ENCODE results near the gene GPR176.

GPR176 gene

DNA sequence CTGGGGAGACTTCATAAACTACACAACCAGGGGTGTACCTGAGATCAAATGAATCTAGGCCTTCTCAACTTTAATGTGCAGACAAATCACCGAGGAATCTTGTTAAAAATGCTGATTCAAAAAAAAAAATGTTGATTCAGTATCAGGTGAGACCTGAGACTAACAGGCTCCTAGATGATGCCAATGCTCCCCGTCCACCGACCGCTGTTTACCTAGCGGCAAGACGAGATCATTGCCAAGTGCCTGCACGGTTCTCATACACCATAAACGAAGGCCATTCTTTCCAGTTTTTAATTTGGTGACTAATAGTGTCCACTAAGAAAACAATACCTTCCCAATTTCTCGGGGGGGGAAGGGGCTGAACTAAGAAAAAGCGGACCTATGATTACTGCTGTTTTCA, 134.9 kb downstream of the GPR176 start:
- Histone ChIP-seq H3K27me3 (ENCODE audit: insufficient read depth, low read length) (no peaks in the 10 kb centered on the region), H3K23ac (ENCODE audit: low read length) (no peak overlapping the region), H3K4me1 (ENCODE audit: control insufficient read depth in 1 of 2, insufficient read depth in 2 of 2, low read length in 2 of 2) (peaks cover 3 to 8% of the 10 kb centered on the region in 2 experiments), H3K9ac (ENCODE audit: low read length) (no peak overlapping the region), H4K8ac (ENCODE audit: low read depth, low read length) (no peak overlapping the region), H3K27ac (ENCODE audit: low read depth, low read length) (no peak overlapping the region), H3K4me3 (ENCODE audit: low read depth, low read length) (no peak overlapping the region), H3K14ac (ENCODE audit: low read length) (no peak overlapping the region), H2AFZ (ENCODE audit: insufficient read depth, low read length, poor library complexity) (no peak overlapping the region), H3K79me2 (ENCODE audit: control insufficient read depth, insufficient read depth, low read length, poor library complexity) (no peaks in the 10 kb centered on the region), H2AK5ac (ENCODE audit: low read length) (no peak overlapping the region), H3K79me1 (ENCODE audit: low read length) (peaks cover 2% of the 10 kb centered on the region), H3K36me3 (ENCODE audit: control insufficient read depth in 1 of 2, insufficient read depth in 2 of 2, low read length in 2 of 2) (no peaks in the 10 kb centered on the region), H3K9me3 (ENCODE audit: insufficient read depth, low read depth, low read length) (no peaks in the 10 kb centered on the region), H2BK12ac (ENCODE audit: low read length) (no peak overlapping the region), H3K4ac (ENCODE audit: low read depth, low read length) (no peak overlapping the region), H2BK5ac (ENCODE audit: low read depth, low read length, poor library complexity) (no peak overlapping the region), H4K91ac (ENCODE audit: low read depth, low read length) (no peak overlapping the region), H3K4me2 (ENCODE audit: low read length) (no peak overlapping the region), H2BK120ac (ENCODE audit: insufficient read depth, low read length, poor library complexity) (no peak overlapping the region), H3K18ac (ENCODE audit: low read length) (no peak overlapping the region), H4K12ac (ENCODE audit: low read depth, low read length) (no peak overlapping the region)
- no peak for DNase-seq
- no CpG with 5 or more reads among the region's 10 CpGs for WGBS (ENCODE audit: extremely low coverage, insufficient coverage, insufficient read length)

DNA sequence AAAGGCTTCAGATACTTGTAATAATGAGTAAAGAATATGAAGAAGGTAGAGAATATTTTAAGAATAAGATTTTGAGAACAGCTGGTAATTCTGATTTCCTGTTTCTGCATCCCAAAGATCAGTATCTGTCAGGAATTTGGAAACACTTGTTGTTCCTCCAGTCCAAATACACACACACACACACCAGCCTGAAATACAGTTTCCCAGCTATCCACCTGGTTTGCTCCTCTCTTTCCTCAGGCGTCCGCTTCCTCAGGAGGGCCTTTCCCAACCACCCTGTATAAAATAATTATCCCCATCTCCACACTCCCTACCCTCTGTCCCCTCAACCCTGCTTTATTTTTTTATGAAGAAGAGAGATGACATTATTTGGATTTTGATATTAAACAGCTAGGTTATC, 135.4 kb downstream of the GPR176 start:
- Histone ChIP-seq H2BK12ac (ENCODE audit: low read length) (no peak overlapping the region), H2AFZ (ENCODE audit: insufficient read depth, low read length, poor library complexity) (no peak overlapping the region), H3K4me1 (ENCODE audit: control insufficient read depth in 1 of 2, insufficient read depth in 2 of 2, low read length in 2 of 2) (peaks cover 3 to 8% of the 10 kb centered on the region in 2 experiments), H3K18ac (ENCODE audit: low read length) (no peak overlapping the region), H3K4me2 (ENCODE audit: low read length) (no peak overlapping the region), H4K91ac (ENCODE audit: low read depth, low read length) (no peak overlapping the region), H2AK5ac (ENCODE audit: low read length) (no peak overlapping the region), H2BK5ac (ENCODE audit: low read depth, low read length, poor library complexity) (no peak overlapping the region), H3K4ac (ENCODE audit: low read depth, low read length) (no peak overlapping the region), H3K9ac (ENCODE audit: low read length) (no peak overlapping the region), H2BK120ac (ENCODE audit: insufficient read depth, low read length, poor library complexity) (no peak overlapping the region), H3K4me3 (ENCODE audit: low read depth, low read length) (no peak overlapping the region), H3K36me3 (ENCODE audit: control insufficient read depth in 1 of 2, insufficient read depth in 2 of 2, low read length in 2 of 2) (no peaks in the 10 kb centered on the region), H4K8ac (ENCODE audit: low read depth, low read length) (no peak overlapping the region), H3K27ac (ENCODE audit: low read depth, low read length) (no peak overlapping the region), H3K79me2 (ENCODE audit: control insufficient read depth, insufficient read depth, low read length, poor library complexity) (no peaks in the 10 kb centered on the region), H4K12ac (ENCODE audit: low read depth, low read length) (no peak overlapping the region), H3K14ac (ENCODE audit: low read length) (no peak overlapping the region), H3K23ac (ENCODE audit: low read length) (no peak overlapping the region), H3K27me3 (ENCODE audit: insufficient read depth, low read length) (no peaks in the 10 kb centered on the region), H3K79me1 (ENCODE audit: low read length) (peaks cover 2% of the 10 kb centered on the region), H3K9me3 (ENCODE audit: insufficient read depth, low read depth, low read length) (no peaks in the 10 kb centered on the region)
- WGBS (ENCODE audit: extremely low coverage, insufficient coverage, insufficient read length), result no CpG with 5 or more reads among the region's 2 CpGs
- DNase-seq, result no peak

DNA sequence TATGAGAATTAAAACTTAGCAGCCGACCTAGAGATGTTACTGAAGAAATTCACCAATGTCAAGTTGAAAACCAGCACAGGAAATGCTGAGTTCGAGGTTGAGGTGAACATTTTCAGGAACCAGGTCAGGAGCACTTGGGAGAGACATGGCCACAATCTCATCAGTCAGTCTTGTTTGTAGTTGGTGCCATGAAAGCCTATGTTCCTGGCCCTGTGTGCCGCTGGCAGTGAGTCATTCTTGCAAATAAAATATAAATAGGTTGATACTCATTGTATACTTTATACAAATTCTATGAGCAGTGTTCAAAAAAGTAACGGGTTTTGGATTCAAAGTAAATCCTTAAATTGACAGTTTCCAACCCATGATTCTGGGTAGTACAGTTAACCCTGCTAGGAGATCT, 135.9 kb downstream of the GPR176 start:
- H3K14ac ChIP-seq (ENCODE audit: low read length), result no peak overlapping the region
- no peak overlapping the region for H3K4me3 ChIP-seq (ENCODE audit: low read depth, low read length)
- H3K23ac ChIP-seq (ENCODE audit: low read length), result no peak overlapping the region
- no peak overlapping the region for H2AFZ ChIP-seq (ENCODE audit: insufficient read depth, low read length, poor library complexity)
- no peaks in the 10 kb centered on the region for H3K79me2 ChIP-seq (ENCODE audit: control insufficient read depth, insufficient read depth, low read length, poor library complexity)
- H3K27ac ChIP-seq (ENCODE audit: low read depth, low read length), result no peak overlapping the region
- no peak overlapping the region for H2BK120ac ChIP-seq (ENCODE audit: insufficient read depth, low read length, poor library complexity)
- no peak overlapping the region for H3K4ac ChIP-seq (ENCODE audit: low read depth, low read length)
- no peak overlapping the region for H3K18ac ChIP-seq (ENCODE audit: low read length)
- no peak overlapping the region for H2AK5ac ChIP-seq (ENCODE audit: low read length)
- WGBS (ENCODE audit: extremely low coverage, insufficient coverage, insufficient read length), result no CpG with 5 or more reads among the region's 4 CpGs
- no peaks in the 10 kb centered on the region for H3K27me3 ChIP-seq (ENCODE audit: insufficient read depth, low read length)
- H3K9ac ChIP-seq (ENCODE audit: low read length), result no peak overlapping the region
- no peak overlapping the region for H3K4me2 ChIP-seq (ENCODE audit: low read length)
- H3K4me1 ChIP-seq (ENCODE audit: control insufficient read depth in 1 of 2, insufficient read depth in 2 of 2, low read length in 2 of 2), result peaks cover 3 to 8% of the 10 kb centered on the region in 2 experiments
- no peak overlapping the region for H2BK5ac ChIP-seq (ENCODE audit: low read depth, low read length, poor library complexity)
- H4K91ac ChIP-seq (ENCODE audit: low read depth, low read length), result no peak overlapping the region
- H3K9me3 ChIP-seq (ENCODE audit: insufficient read depth, low read depth, low read length), result no peaks in the 10 kb centered on the region
- H3K79me1 ChIP-seq (ENCODE audit: low read length), result peaks cover 2% of the 10 kb centered on the region
- H4K12ac ChIP-seq (ENCODE audit: low read depth, low read length), result no peak overlapping the region
- no peaks in the 10 kb centered on the region for H3K36me3 ChIP-seq (ENCODE audit: control insufficient read depth in 1 of 2, insufficient read depth in 2 of 2, low read length in 2 of 2)
- H4K8ac ChIP-seq (ENCODE audit: low read depth, low read length), result no peak overlapping the region
- H2BK12ac ChIP-seq (ENCODE audit: low read length), result no peak overlapping the region
- DNase-seq, result no peak

DNA sequence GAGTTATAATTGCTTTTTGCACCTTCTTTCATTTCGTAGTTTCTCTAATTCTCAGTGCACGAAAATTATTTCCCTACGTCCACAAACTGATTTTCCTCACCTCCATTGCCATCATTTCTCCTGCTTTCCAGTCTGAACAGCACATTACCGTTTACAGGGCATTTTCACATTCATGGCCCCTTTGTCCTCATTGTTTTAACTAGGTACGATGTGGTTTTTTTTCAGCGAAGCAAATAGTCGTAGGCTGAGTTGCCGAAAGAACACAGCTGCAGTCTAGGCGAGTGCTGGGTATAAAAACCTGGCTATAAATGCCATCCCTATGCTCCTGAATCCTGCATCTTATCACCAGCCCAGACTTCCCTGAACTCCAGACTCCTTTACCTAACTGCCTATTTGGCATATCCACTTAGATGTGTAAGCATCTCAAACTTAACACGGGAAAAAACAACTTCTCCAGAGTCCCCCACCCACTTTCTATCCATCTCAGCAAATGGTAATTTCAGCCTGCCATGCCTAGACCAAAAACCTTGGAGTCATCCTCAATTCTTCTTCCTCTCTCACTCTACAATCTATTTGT, 136.7 kb downstream of the GPR176 start:
- H3K36me3 ChIP-seq (ENCODE audit: control insufficient read depth in 1 of 2, insufficient read depth in 2 of 2, low read length in 2 of 2), result no peaks in the 10 kb centered on the region
- no peak overlapping the region for H3K27ac ChIP-seq (ENCODE audit: low read depth, low read length)
- H3K4ac ChIP-seq (ENCODE audit: low read depth, low read length), result peak overlapping the region; percentile 46
- H3K14ac ChIP-seq (ENCODE audit: low read length), result no peak overlapping the region
- H4K91ac ChIP-seq (ENCODE audit: low read depth, low read length), result no peak overlapping the region
- no peak overlapping the region for H2BK5ac ChIP-seq (ENCODE audit: low read depth, low read length, poor library complexity)
- peaks cover 2 to 5% of the 10 kb centered on the region in 2 experiments for H3K4me1 ChIP-seq (ENCODE audit: control insufficient read depth in 1 of 2, insufficient read depth in 2 of 2, low read length in 2 of 2)
- no peaks in the 10 kb centered on the region for H3K9me3 ChIP-seq (ENCODE audit: insufficient read depth, low read depth, low read length)
- no peaks in the 10 kb centered on the region for H3K27me3 ChIP-seq (ENCODE audit: insufficient read depth, low read length)
- H3K23ac ChIP-seq (ENCODE audit: low read length), result no peak overlapping the region
- peak overlapping the region; percentile 28 for H3K9ac ChIP-seq (ENCODE audit: low read length)
- no peaks in the 10 kb centered on the region for H3K79me2 ChIP-seq (ENCODE audit: control insufficient read depth, insufficient read depth, low read length, poor library complexity)
- no peak overlapping the region for H3K18ac ChIP-seq (ENCODE audit: low read length)
- H3K4me2 ChIP-seq (ENCODE audit: low read length), result peak overlapping the region; percentile 64
- peak overlapping the region; percentile 3 for H4K8ac ChIP-seq (ENCODE audit: low read depth, low read length)
- peaks cover 2% of the 10 kb centered on the region for H3K79me1 ChIP-seq (ENCODE audit: low read length)
- H3K4me3 ChIP-seq (ENCODE audit: low read depth, low read length), result peak overlapping the region; percentile 39
- peak overlapping the region; percentile 1 for H4K12ac ChIP-seq (ENCODE audit: low read depth, low read length)
- WGBS (ENCODE audit: extremely low coverage, insufficient coverage, insufficient read length), result no CpG with 5 or more reads among the region's 10 CpGs
- no peak overlapping the region for H2AK5ac ChIP-seq (ENCODE audit: low read length)
- no peak overlapping the region for H2AFZ ChIP-seq (ENCODE audit: insufficient read depth, low read length, poor library complexity)
- no peak overlapping the region for H2BK120ac ChIP-seq (ENCODE audit: insufficient read depth, low read length, poor library complexity)
- no peak overlapping the region for H2BK12ac ChIP-seq (ENCODE audit: low read length)
- DNase-seq, result no peak
